GM18909 (cell line): ENCODE results near the gene STRADA.

Experiments used
- ATAC-seq: cut with Tn5 transposase; IDR thresholded peaks from one replicate; pipeline ENCODE4 v1.9.1; 2021; ENCODE audit warnings: mild to moderate bottlenecking; ENCODE audit not compliant: unreplicated experiment, poor library complexity

The STRADA gene

GRCh38 chr17:63741408-63742173 is at the start of gene STRADA:
Gene STRADA, minus strand, starts transcription at chr17:63741799. Its CDS starts 13,430 bp downstream, at chr17:63728369.
- ATAC-seq, result peak; percentile 89

GRCh38 chr17:63790057-63790456 is 48.5 kb upstream of the STRADA start:
- no peak for ATAC-seq

GRCh38 chr17:63786971-63787711 is 45.5 kb upstream of the STRADA start:
- ATAC-seq, result no peak

- no peak for ATAC-seq
Observed at GRCh38 chr17:63786117-63786516, 44.5 kb upstream of the STRADA start.

- no peak for ATAC-seq
Observed at GRCh38 chr17:63785556-63785955, 44.0 kb upstream of the STRADA start.

GRCh38 chr17:63783522-63783921 is 41.9 kb upstream of the STRADA start:
- ATAC-seq, result no peak

- no peak for ATAC-seq
Observed at GRCh38 chr17:63780928-63781327, 39.3 kb upstream of the STRADA start.

GRCh38 chr17:63780507-63780906 is 38.9 kb upstream of the STRADA start:
- ATAC-seq, result no peak

GRCh38 chr17:63775420-63775819 is 33.8 kb upstream of the STRADA start:
- ATAC-seq, result no peak

GRCh38 chr17:63774969-63775265 is 33.3 kb upstream of the STRADA start:
- ATAC-seq, result no peak

- ATAC-seq, result peak; percentile 9
Observed at GRCh38 chr17:63774141-63774968, 32.8 kb upstream of the STRADA start, which contains the start of gene DDX42. Gene DDX42, plus strand, starts transcription at chr17:63774170. Its CDS starts 12,880 bp downstream, at chr17:63787050.

GRCh38 chr17:63773272-63774140 is 31.9 kb upstream of the STRADA start, which contains the start of gene CCDC47:
Gene CCDC47, minus strand, starts transcription at chr17:63773597. Its CDS starts 7,422 bp downstream, at chr17:63766175.
- peak; percentile 85 for ATAC-seq

- ATAC-seq, result no peak
Observed at GRCh38 chr17:63772801-63773271, 31.2 kb upstream of the STRADA start.

GRCh38 chr17:63768433-63768832 is 26.8 kb upstream of the STRADA start:
- ATAC-seq, result no peak

GRCh38 chr17:63766754-63767153 is 25.2 kb upstream of the STRADA start:
- ATAC-seq, result no peak

GRCh38 chr17:63764716-63765115 is 23.1 kb upstream of the STRADA start:
- ATAC-seq, result no peak

- no peak for ATAC-seq
Observed at GRCh38 chr17:63762161-63763078, 20.8 kb upstream of the STRADA start.

GRCh38 chr17:63760771-63761539 is 19.4 kb upstream of the STRADA start:
- no peak for ATAC-seq
